GM12878 (cell line): ENCODE measurements around the gene NGB. TPM values are rescaled to one million over a fixed set of nuclear protein-coding genes. Genes with fewer than 3 reads are reported as not detected.

ENCODE experiments used
- ATAC-seq: fragments of 200-7000 bp; cut with Tn5 transposase; 3 replicates; pipeline ENCODE4 v1.9.1; 2020; ENCODE audit warnings: mild to moderate bottlenecking, moderate library complexity
- BruUV-seq: library from RNA; stranded (reverse); fragments of 400-500 nt; replicated peaks from 2 replicates; lab custom pipeline; 2021; lab: Mats Ljungman, UMichigan
- CTCF ChIA-PET: fragments of 300-600 bp; sonication (Branson Sonifier 250); formaldehyde crosslinking; extraction: SDS; loops from one replicate; lab custom pipeline; 2021; ENCODE audit warnings: inconsistent platforms; lab: Yijun Ruan, JAX
- POLR2A ChIA-PET: fragments of 350-600 bp; formaldehyde crosslinking; extraction: SDS; loops from one replicate; lab custom pipeline; 2021; ENCODE audit warnings: inconsistent platforms; lab: Charles Lee
- RAD21 ChIA-PET: fragments of 300-600 bp; sonication (Branson Sonifier 250); formaldehyde crosslinking; loops from one replicate; lab custom pipeline; 2023; ENCODE audit warnings: antibody characterized with exemption; ENCODE audit not compliant: unreplicated experiment; lab: Charles Lee
- SMC1A ChIA-PET: fragments of 300-600 bp; sonication (Branson Sonifier 250); formaldehyde crosslinking; loops from one replicate; lab custom pipeline; 2023; ENCODE audit not compliant: unreplicated experiment, uncharacterized antibody; lab: Charles Lee
- DNase-seq: peaks from one replicate; pipeline ENCODE4 v3.0.0-alpha.2; 2011; ENCODE audit warnings: low read depth, low spot score
- FAIRE-seq: peaks from 3 replicates; lab custom pipeline; 2011; peaks lifted over from hg19 to GRCh38; lab: Jason Lieb, UNC
- H2AFZ ChIP-seq: 2 replicates; pipeline ENCODE4 v1.6.0; 2011; ENCODE audit warnings: low read depth, low read length, control low read depth; ENCODE audit not compliant: control insufficient read depth
- H3K27ac ChIP-seq: 2 replicates; pipeline ENCODE4 v1.5.1; 2011; ENCODE audit warnings: control low read depth; ENCODE audit not compliant: control insufficient read depth, insufficient read depth
- H3K27me3 ChIP-seq, 2 experiments: replicated peaks in 1 of 2; 2 replicates each; pipeline versions ENCODE4 v1.6.0 to v1.6.1; 2011; ENCODE audit warnings: low read length in 1 of 2; ENCODE audit not compliant: control insufficient read depth in 2 of 2, insufficient read depth in 2 of 2
- H3K36me3 ChIP-seq, 2 experiments: 2 replicates each; pipeline ENCODE4 v1.5.1; 2011; ENCODE audit warnings: low read length in 1 of 2; ENCODE audit not compliant: control insufficient read depth in 2 of 2, insufficient read depth in 2 of 2
- H3K4me1 ChIP-seq: 2 replicates; pipeline ENCODE4 v1.6.1; 2011; ENCODE audit warnings: mild to moderate bottlenecking, low read length, moderate library complexity, mixed read lengths; ENCODE audit not compliant: control insufficient read depth, insufficient read depth
- H3K4me2 ChIP-seq: 2 replicates; pipeline ENCODE4 v1.6.0; 2011; ENCODE audit warnings: control low read depth; ENCODE audit not compliant: control insufficient read depth, insufficient read depth
- H3K4me3 ChIP-seq: fragments of 200-600 bp; sonication (generic); 2 replicates; pipeline ENCODE4 v1.5.1; 2016
- H3K79me2 ChIP-seq: 2 replicates; pipeline ENCODE4 v1.6.0; 2011; ENCODE audit warnings: low read length; ENCODE audit not compliant: control insufficient read depth, insufficient read depth
- H3K9ac ChIP-seq: 2 replicates; pipeline ENCODE4 v1.8.0; 2011; ENCODE audit warnings: low read length, control low read depth, mixed read lengths; ENCODE audit not compliant: control insufficient read depth, insufficient read depth
- H3K9me3 ChIP-seq: replicated peaks from 3 replicates; pipeline ENCODE4 v1.5.1; 2011; ENCODE audit warnings: mild to moderate bottlenecking, low read length; ENCODE audit not compliant: control insufficient read depth, insufficient read depth
- H4K20me1 ChIP-seq: 2 replicates; pipeline ENCODE4 v1.6.0; 2011; ENCODE audit not compliant: control insufficient read depth, insufficient read depth
- FOXM1 ChIP-seq: IDR thresholded peaks from 2 replicates; pipeline ENCODE4 v1.6.1; 2012; ENCODE audit warnings: low read depth, mild to moderate bottlenecking, inconsistent platforms, low read length, moderate library complexity
- IKZF1 ChIP-seq: fragments of 450-650 bp; conservative IDR thresholded peaks from 2 replicates; pipeline ENCODE4 v1.6.1; 2017; ENCODE audit warnings: antibody characterized with exemption, mild to moderate bottlenecking
- JUNB ChIP-seq: IDR thresholded peaks from 2 replicates; pipeline ENCODE4 v1.6.1; 2016; ENCODE audit warnings: antibody characterized with exemption, mild to moderate bottlenecking
- JUND ChIP-seq: IDR thresholded peaks from 2 replicates; pipeline ENCODE4 v1.6.1; 2012; ENCODE audit warnings: low read depth, mild to moderate bottlenecking, low read length, improper control_type of control experiment, moderate library complexity
- KDM1A ChIP-seq: fragments of 200-600 bp; sonication (generic); IDR thresholded peaks from 2 replicates; pipeline ENCODE4 v1.6.1; 2016; ENCODE audit warnings: borderline replicate concordance
- NFIC ChIP-seq: IDR thresholded peaks from 2 replicates; pipeline ENCODE4 v1.6.1; 2012; ENCODE audit warnings: low read depth, mild to moderate bottlenecking, inconsistent platforms, low read length, moderate library complexity
- NR2C1 ChIP-seq: fragments of 450-650 bp; IDR thresholded peaks from 2 replicates; pipeline ENCODE4 v1.6.1; 2017; ENCODE audit warnings: antibody characterized with exemption, mild to moderate bottlenecking, moderate library complexity
- RCOR1 ChIP-seq: conservative IDR thresholded peaks from 2 replicates; pipeline ENCODE4 v1.6.1; 2012; ENCODE audit warnings: low read depth, low read length, improper control_type of control experiment
- RFX5 ChIP-seq: IDR thresholded peaks from 2 replicates; pipeline ENCODE4 v1.6.1; 2011; ENCODE audit warnings: low read depth, low read length, improper control_type of control experiment
- TCF12 ChIP-seq: IDR thresholded peaks from 2 replicates; pipeline ENCODE4 v1.6.1; 2011; ENCODE audit warnings: low read depth, mild to moderate bottlenecking, low read length
- ZBTB4 ChIP-seq: fragments of 450-650 bp; formaldehyde crosslinking; IDR thresholded peaks from 2 replicates; pipeline ENCODE4 v1.4.0; 2022; ENCODE audit warnings: mild to moderate bottlenecking, moderate library complexity
- WGBS: methylation state at CpG from one replicate; pipeline ENCODE4 v1.1.6; 2016; ENCODE audit warnings: low lambda C conversion rate; ENCODE audit not compliant: insufficient replicate concordance, insufficient coverage; ENCODE audit errors: missing lambda C conversion rate; 5-methylcytosine and 5-hydroxymethylcytosine counted together
- in situ Hi-C: fragments of 300-500 bp; cut with MboI; formaldehyde crosslinking; loops from 9 replicates; pipeline ENCODE4 v1.14.3; 2018; ENCODE audit warnings: mixed read lengths
- intact Hi-C: fragments of 100-400 bp; cut with micrococcal nuclease; formaldehyde crosslinking; loops from one replicate; pipeline ENCODE4 v1.14.2; 2022; ENCODE audit not compliant: unreplicated experiment
- polyA plus RNA-seq, 11 experiments: library from polyadenylated mRNA; depleted of rRNA in 4 of 11; unstranded in 6 of 11; stranded (reverse) in 5 of 11; fragments of >200 nt; fragmentation: Nextera tagmentation in 4 of 11; fragmentation: Illumina TruSeq in 1 of 11; extraction: Ambion mirVana in 4 of 11; extraction: Trizol in 1 of 11; gene quantifications; 1 replicate in 1 of 11; 2 replicates in 10 of 11; pipeline versions ENCODE4 v1.2.1 to v1.2.3, GENCODE V29; 2011 to 2016; ENCODE audit warnings: inconsistent platforms in 2 of 11, missing spikeins in 2 of 11, low read depth in 1 of 11
- total RNA-seq, 4 experiments: library from RNA; depleted of rRNA in 3 of 4; stranded (reverse); fragments of >200 nt in 3 of 4; fragmentation: Illumina TruSeq in 1 of 4; extraction: Trizol in 1 of 4; gene quantifications; 2 replicates each; pipeline versions ENCODE4 v1.2.1 to v1.2.3, GENCODE V29; 2013 to 2021
- TF ChIP-seq, protein P1 (sequence below): fragments of 450-650 bp; IDR thresholded peaks from 2 replicates; pipeline ENCODE4 v1.6.1; 2017; ENCODE audit warnings: mild to moderate bottlenecking

The NGB gene
- total and polyA plus RNA-seq, 10 of the 15 experiments (the other 5 are each of a cell fraction or from before 2014, with no cell fraction given): 0.19 TPM; not detected in 9

GRCh38 chr14:77259025-77259715 is 11.8 kb downstream of the NGB start:
- no peak overlapping the region for H3K4me3 ChIP-seq

More at GRCh38 chr14:77259025-77259715, 11.8 kb downstream of the NGB start:
- FAIRE-seq: no peak
- 25% methylated on average over 9 of the region's 11 CpGs for WGBS
- in situ Hi-C loops: no loop called here
- no peak overlapping the region for H3K27ac ChIP-seq
- no peaks in the 10 kb centered on the region for H3K4me1 ChIP-seq
- no peak overlapping the region for H3K9ac ChIP-seq
- H3K27me3 ChIP-seq: peaks cover 0 to 5% of the 10 kb centered on the region in 2 experiments; a peak in 3 of 4 replicates
- no peaks in the 10 kb centered on the region for H4K20me1 ChIP-seq
- POLR2A ChIA-PET: no interaction called here
- SMC1A ChIA-PET: no interaction called here
- ATAC-seq: no peak
- RAD21 ChIA-PET: no interaction called here
- CTCF ChIA-PET: no interaction called here
- no peaks in the 10 kb centered on the region for H3K9me3 ChIP-seq
- DNase-seq: no peak
- H3K79me2 ChIP-seq: no peaks in the 10 kb centered on the region
- no peak overlapping the region for H2AFZ ChIP-seq
- BruUV-seq: no TSS peak
- no peak for TF ChIP-seq TCF12
- no peak for TF ChIP-seq IKZF1
- TF ChIP-seq, protein P1, sequence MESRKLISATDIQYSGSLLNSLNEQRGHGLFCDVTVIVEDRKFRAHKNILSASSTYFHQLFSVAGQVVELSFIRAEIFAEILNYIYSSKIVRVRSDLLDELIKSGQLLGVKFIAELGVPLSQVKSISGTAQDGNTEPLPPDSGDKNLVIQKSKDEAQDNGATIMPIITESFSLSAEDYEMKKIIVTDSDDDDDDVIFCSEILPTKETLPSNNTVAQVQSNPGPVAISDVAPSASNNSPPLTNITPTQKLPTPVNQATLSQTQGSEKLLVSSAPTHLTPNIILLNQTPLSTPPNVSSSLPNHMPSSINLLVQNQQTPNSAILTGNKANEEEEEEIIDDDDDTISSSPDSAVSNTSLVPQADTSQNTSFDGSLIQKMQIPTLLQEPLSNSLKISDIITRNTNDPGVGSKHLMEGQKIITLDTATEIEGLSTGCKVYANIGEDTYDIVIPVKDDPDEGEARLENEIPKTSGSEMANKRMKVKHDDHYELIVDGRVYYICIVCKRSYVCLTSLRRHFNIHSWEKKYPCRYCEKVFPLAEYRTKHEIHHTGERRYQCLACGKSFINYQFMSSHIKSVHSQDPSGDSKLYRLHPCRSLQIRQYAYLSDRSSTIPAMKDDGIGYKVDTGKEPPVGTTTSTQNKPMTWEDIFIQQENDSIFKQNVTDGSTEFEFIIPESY: no peak
- TF ChIP-seq JUNB: no peak
- no peak for TF ChIP-seq FOXM1
- TF ChIP-seq KDM1A: no peak
- TF ChIP-seq JUND: no peak
- TF ChIP-seq RCOR1: no peak
- TF ChIP-seq ZBTB4 (CRISPR knock-in tag): no peak
- no peak for TF ChIP-seq NR2C1
- TF ChIP-seq RFX5: no peak
- no peak for TF ChIP-seq NFIC
- intact Hi-C loops: no loop called here
- no peak overlapping the region for H3K4me2 ChIP-seq
- H3K36me3 ChIP-seq: no peaks in the 10 kb centered on the region
